Activated gamma-delta T cell treated with anti-CD3 and anti-CD28 coated beads, Interleukin-2, amount 50 U/mL, for 16 hours (primary cell): ENCODE results near the gene PALLD.

Experiments used
- DNase-seq: peaks from one replicate; pipeline ENCODE4 v3.0.0-alpha.2; 2020; ENCODE audit warnings: low read depth

Gene PALLD

DNA sequence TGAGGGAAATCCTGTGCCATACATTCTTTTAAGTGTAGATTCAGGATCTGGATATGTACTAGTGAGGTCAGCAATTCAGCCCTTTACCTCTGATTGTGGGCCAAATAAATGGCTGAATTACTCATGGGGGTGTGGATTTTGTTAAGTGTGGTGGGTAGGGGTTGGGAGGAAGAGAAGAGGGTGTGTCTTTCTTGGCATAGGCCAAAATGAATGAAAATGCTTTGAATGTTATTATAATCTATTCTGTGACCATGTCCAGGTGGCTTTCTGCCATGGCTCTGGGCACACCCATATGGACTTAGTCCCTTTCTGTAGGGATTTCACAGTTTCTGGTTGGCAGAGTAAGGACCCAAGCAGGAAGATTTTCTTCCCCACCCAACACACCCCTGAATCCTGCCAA lies 268.9 kb downstream of the PALLD start:
- DNase-seq, result no peak

DNA sequence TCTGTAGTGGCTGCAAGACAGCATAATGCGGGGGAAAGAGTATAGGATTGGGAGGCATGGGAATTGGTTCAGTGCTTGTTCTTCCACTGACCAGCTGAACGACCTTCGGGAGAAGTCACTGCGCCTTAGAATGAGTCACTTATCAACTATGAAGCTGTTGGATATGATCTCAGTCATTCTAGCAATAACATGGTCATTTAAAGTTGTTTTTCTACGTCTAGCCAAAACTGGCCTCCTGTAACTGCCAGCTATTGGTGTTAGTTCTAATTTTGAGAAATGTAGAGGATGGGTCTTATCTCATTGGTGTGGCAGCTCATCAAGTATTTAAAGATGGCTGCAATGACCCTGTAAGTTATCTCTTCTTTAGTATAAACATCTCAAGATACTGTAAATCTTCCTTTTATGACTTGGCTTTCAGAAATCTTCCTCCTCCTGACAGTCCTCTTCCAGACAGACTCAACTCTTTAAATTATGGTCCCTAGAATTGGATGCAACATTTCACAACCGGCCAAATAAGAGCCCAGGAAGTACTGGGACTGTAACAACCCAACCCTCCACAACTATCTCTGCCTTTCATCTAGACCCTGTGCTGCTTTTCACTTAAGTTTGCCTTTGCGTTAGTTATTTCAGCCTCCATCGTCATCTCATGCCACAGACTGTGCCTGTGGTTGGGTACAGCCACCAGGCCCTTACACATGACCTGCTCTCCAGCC lies 269.9 kb downstream of the PALLD start:
- no peak for DNase-seq

DNA sequence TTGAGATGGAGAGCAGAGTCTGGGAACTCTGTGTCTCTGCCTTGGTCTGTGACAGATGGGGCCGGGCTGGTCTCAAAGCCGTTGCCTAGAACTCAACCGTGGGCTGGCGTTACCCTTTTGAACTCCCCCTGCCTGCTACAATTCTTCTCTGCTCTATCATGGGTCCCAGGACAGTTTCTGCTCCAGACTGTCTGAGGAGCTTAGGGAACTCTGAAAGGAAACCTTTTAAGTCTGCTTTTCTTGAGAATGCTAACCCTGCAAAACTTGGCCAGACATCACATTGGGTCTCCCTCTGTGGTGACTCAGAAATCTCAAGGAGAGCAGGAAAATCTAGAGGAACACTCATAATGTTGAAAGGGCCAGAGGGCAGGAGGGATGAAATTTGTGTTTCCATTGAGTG lies 272.6 kb downstream of the PALLD start:
- no peak for DNase-seq

DNA sequence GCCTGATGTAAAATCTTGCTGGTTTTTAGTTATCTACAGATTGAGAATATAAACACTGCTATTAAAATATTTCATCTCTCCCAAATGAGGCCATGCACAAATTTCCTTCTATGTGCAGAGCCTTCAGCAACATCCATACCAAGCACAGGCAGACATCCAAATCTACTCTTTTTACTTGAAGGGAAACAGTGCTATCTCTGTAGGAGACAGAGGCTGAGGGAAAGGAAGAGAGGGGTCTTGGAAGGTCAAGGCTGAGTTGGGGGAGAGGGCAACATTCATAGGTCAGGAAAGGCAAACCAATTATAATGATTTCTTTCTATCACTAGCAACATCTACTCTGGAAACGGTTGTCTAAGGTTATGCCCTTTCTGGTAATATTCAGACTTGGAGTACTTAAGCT lies 273.0 kb downstream of the PALLD start:
- no peak for DNase-seq

DNA sequence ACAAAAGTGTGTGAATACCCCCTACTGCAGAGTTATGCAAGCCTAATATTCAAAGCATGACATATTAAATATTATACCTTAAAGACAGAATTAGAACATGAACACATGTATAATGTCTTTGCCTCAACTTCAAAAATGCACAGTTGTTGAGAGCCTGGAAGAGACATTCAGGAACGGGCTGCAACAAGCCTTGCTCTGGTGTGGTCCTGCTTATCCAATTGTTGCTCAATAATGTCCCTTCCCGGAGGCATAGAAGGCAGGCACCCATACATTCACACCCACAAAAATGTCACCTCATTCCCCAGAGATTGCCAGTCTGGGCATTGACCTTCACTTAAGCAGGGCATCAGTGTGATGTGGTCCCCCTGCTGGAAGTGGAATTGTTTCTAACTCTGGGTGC lies 274.4 kb downstream of the PALLD start:
- no peak for DNase-seq

DNA sequence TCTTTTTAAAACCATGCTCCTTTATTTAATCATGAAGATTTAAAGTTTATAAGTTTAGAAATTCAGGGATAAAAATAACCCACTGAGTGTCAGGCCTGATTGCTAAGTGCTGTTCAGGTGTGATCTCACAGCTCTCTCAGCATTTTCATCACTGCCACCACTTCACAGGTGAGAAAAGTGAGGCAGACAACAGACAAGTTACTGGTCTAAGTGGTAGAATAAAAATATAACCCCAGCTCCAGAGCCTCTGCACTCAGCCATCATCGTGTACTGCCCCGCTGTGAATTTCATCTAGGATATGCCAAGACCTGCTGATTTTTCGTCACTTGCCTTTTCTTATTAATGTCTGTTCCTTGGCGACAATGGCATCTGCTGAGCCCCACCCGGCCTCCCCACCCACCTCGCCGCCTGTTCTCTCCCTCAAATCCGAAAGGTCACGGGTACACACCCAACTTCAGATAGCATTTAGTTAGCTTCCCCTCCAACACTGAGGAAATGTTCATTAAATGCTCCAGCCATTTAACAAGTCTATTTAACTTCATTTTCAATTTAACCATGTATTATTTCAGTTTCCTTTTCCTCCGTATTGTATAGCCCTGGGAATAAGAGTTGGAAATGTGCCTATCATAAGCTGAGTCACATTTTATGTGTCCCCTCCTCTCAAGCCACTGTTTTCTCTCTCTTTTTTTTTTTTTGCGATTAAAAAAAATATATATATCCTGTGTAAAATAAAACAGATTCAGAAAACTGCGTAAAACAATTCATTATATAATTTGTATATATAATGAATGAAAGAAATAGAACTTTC lies 276.7 kb downstream of the PALLD start:
- no peak for DNase-seq

DNA sequence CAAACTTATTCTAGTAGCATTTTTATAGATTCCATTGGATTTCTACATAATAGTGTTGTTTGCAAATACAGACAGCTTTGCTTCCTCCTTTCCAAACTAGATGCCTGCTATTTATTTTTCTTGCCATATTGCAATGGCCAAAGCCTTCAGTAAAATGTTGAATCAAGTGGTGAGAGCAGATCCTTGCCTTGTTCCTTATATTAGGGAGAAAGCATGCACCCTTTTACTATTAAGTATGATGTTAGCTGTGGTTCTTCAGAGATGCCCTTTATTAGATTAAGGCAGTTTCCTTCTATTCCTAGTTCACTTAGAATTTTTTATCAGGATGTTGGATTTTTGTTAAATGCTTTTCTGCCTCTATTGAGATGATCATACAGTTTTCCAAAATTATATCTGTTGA lies 279.5 kb downstream of the PALLD start:
- no peak for DNase-seq

DNA sequence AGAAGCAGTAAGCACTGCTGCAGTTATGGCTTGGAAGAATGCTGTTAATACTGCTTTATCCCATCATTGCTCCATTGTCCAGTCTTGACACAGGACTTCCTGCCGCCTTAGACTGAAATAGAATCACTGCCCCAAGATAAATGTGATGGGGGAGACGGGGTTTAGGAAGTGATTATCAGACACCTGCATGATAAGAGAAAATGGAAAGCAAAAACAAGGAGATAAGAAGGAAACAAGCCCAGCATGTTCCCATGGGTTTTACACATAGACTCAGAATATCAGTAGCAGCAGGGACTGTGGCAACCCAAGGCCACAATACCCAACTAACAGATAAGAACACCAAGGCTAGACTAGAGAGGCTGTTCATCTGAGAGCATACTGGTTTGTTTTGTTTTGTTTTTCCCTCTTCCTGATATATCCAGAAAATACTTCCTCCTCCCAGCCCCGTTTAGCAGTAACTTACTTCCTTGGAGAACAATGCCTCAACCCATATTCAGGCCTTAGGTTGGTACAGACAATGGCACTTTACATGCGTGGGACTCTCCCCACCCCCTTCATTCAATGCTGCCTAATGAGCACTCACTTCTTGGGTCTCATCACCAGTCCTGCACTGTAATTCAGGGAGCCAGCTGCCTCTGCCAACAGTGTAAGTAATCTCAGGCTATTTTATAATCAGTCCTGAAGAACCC lies 280.6 kb downstream of the PALLD start:
- no peak for DNase-seq

DNA sequence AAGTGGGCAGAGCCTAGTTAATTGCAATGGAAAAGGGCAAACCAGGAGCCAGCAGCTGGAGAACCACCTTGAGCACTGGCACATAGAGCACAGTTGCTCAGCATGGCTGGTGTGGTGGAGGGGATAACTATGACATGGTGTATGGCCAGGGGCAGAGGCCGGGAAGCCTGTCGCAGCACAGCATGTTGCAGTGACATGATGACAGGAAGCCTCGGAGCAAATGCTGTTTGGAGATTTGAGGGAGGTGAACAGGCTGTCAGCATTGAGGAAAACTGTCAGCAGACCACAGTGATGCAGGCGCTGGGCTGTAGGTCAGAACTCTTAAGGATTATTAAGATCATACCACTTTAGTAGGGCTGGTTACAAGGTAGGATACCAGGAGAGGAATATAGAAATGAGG lies 284.5 kb downstream of the PALLD start:
- no peak for DNase-seq

DNA sequence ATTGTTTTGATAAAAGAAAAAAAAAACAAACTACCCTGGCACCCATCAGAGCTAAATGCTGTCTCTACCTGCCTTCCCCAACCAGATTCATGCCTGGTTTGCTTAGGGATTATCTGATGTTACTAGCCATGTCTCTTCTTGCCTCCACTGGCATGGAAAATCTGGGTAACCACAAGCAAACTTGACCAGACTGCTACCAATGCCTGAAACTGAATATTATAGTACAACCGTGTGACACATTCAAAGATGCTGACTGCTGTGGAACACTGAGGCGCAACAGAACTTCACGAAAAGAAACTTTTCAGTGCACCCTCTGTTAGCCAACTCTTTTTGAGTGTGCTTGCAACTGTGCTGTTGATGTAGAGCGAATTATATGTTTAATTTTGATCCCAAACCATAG lies 285.1 kb downstream of the PALLD start:
- no peak for DNase-seq

DNA sequence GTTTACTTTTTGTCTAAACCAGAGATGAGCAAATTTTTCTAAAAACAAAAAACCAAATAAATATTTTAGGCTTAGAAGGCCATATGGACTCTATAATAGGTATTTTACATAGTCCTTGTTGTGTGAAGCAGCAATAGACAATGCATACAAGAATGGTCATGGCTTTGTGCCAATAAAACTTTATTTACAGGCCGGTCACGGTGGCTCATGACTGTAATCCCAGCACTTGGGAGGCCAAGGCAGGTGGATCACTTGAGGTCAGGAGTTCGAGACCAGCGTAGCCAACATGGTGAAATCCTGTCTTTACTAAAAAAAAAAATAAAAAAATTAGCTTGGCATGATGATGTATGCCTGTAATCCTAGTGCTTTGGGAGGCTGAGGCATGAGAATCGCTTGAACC lies 285.6 kb downstream of the PALLD start:
- DNase-seq, result no peak

DNA sequence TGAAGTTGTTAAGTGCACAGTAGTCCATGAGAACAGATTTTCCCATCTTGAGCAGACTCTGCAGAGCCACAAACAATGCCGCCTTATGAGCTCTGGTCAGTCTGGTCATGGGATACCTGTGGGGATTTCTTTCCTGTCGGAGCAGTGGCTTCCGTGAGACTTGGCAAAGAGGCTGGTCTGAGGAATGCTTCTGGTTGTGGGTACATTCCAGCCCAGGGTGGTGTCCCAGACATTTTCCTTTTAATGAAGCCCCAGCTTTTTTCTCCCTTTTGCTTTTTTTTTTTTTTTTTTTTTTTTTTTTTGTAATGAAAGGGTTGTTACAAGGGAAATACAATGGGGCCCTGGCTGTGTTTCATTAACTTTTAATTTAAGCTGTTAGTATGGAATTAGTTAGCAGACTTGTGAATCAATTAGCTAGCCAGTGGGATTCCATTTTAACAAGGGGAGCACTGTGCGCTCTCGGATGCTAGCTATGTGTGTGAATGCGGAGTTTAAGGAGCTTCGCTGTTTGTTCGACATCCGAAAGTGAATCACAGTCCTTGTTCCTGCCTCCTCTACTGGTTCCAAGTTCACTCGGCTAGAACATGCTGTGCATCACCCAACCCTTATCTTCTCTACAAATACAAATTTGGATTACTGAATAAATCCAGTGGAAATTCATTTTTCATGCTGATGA lies 288.1 kb downstream of the PALLD start:
- DNase-seq, result no peak

DNA sequence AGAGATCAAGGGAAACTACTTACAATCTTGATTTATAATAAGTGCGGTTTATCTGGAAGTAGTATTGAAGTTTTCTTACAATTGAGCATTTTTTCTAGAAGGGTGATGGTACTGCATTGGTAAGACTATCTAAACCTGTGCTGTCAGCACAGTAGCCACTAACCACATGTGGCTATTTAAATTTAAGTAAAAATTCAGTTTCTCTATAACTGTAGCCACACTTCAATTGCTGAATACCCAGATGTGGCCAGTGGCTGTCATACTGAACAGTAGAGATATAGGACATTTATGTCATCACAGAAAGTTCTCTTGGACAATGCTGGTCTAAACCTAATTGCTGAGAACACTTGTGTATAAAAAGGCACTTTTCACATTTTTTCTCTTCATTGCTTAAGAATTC lies 290.5 kb downstream of the PALLD start:
- no peak for DNase-seq

DNA sequence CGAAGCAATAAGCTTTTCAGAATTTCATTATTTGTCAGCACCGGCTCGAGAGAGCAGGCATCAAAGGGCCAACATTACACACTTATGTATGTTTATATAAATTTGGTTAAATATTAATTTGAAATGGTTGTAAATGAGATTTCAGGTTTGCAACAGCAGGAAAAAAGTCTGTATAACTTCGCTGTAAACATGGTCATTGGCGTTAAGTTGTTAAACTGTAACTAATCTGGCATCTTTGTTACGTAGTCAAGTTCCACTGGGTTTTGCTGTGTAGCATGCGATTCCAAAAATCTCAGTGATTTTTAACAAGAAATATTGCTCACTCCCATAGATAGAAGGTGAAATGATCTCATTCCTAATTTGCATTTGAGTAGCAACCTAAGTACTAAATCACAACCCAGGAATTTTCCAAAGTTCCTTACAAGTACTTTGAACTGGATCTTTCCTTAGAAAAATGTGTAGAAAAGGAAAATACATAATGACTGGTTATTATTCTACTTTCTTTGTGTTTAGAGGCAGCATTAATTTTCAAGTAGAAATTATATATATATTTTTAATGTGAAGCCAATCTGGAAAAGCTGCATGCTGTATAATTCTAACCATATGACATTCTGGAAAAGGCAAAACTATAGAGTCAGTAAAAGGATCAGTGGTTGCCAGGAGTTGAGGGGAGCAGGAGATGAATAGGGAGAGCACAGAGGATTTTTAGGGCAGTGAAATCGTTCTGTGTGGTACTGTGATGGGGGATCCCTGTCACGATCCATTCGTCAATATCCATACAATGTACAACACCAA lies 291.1 kb downstream of the PALLD start:
- no peak for DNase-seq

DNA sequence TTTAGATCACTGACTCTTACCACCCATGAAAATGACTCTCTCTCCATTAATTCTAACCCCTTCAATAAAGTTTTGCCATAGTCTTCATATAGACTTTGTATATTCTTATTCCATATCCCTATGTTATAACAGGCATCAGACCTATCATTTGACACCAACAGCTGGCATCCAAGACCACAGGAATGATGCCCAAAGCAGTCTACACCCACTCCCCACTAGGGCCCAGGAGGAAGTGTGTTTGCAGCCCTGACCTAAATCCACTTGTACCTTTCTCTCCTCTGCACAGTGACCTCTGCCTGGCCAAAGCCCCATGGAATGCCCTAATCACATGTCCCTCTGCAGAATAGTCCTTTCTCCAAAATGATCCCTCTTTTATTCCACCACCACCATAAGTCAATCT lies 294.0 kb downstream of the PALLD start:
- DNase-seq, result no peak

DNA sequence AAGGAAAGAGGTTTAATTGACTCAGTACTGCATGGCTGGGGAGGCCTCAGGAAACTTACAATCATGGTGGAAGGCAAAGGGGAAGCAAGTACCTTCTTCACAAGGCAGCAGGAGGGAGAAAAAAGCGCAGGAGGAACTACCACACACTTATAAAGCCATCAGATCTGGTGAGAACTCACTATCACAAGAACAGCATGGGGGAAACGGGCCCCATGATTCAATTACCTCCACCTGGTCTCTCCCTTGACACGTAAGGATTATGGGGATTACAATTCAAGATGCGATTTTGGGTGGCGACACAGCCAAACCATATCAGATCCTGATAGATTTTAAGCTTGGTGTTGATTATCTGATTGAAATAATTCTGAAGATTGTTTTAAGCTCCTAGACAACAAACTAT lies 294.5 kb downstream of the PALLD start:
- no peak for DNase-seq

DNA sequence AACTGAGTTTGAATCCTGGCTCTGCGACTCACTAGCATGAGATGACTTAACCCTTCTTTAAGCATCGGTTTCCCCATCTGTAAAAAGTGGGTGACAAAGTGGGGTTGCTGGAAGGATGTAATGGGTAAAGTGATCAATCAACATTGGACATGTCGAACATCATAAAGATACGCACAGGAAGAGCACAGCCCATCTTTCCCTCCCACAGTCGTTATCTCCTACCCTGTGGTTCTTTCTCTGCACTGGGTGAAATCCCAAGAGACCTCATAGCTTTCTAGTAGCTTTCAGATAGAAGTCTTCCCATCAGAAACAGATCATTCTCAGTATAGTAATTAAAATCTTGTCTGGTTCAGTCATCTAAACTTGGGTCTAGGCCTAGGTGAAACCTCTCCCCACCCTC lies 296.7 kb downstream of the PALLD start:
- no peak for DNase-seq

DNA sequence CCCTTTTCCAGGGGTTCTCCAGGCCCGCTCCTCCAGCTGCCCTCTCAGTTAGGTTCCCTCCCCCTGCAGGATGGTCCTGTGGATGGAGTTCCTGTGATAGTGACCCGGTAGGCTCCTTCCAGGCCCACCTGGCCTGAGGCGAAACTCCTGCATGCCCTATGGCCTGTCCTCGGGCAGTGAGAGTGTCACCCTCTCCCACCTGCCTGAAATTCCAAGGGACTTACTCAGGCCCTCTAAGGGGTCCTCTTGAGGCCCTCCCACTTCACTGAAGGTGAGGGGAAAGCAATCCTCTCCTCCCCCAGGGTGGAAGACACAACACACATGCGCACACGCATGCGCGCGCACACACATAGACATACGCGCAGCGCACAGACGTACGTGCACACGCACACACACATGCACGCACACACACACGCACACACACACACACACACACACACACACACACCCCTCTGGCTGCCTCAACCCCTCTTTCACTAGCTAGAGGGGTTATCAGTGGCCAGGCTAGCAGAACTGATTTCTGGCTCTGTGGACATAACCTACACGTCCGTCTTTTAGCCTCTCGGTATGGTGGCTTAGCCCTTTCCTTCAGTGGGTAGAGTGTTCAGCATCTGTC lies 297.3 kb downstream of the PALLD start:
- no peak for DNase-seq

DNA sequence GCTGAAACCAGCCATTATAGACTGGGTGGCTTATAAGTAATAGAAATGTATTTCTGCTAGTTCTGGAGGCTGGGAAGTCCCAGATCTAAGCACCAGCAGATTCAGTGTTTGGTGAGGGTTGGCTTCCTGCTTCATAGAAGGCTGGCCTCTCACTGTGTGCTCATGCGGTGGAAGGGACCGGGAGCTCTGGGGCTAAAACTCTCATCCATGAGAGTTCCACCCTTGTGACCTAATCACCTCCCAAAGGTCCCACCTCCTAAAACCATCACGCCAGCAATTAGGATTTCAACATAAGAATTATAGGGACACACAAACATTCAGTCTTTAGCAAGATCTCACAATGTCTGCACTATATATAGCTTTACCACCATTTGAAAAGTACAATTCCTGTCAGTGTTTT lies 298.0 kb downstream of the PALLD start:
- DNase-seq, result no peak

DNA sequence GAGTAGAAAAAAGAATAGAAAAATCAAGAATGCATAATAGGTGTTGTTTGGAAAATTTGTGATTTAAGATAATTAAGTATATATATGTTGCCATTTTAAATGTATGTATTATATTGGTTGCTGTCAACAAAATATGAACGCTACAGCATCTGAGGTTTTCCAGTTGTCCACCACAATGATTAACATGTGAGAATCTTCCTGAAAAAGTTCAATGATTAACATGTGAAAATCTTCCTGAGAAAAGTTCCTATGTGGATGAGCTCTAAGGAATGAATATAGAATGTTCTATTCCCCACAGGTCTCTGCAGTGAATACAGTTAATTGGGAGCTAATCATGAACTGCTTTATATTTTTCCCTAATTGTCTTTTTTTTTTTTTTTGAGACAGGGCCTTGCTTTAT lies 298.5 kb downstream of the PALLD start:
- DNase-seq, result no peak

DNA sequence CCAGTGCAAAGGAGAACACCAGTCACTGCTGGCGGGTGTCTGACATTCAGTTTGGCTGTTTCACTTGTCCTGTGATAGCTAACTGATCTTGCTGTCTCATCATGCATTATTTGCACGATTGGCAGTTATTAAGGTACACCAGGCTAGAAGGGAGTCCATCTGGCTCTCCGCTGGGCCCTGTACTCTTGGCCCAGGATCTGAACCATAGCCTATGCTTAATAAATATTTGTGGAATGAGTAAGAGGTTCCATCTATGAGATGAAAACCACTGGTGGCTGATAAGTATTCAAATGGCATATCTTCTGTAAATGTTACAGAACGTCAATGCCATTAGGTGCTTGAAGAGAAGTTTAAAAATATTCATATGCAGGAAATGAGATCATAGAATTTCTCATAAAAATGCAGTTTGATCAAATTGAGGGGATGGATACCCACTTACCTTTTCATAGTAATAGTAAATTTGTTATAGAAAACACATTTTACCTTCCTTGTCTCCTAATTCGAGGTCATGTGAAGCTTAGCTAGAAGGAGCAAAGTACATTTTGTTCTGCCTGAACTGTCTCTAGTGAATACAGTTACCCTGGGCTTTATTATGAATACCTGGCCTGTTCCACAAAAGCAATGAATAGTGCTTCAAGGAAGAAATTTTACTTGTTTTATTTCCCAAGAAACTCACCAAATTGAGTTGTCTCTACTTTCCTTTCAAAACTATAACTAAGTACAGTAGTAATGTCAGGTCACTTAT lies 299.7 kb downstream of the PALLD start:
- DNase-seq, result no peak
